ENCODE data around the gene RDX.
"Not testable (repeated sequence)": the region's sequence is repeated elsewhere in the genome, so short reads cannot be mapped to it uniquely, and the experiment has no call there.

Gene RDX

GRCh38 chr11:110261195-110262071, 35.0 kb downstream of the RDX start:
- no peak for ATAC-seq
- no peaks in the 10 kb centered on the region for H3K9me3 Mint-ChIP-seq

DNA sequence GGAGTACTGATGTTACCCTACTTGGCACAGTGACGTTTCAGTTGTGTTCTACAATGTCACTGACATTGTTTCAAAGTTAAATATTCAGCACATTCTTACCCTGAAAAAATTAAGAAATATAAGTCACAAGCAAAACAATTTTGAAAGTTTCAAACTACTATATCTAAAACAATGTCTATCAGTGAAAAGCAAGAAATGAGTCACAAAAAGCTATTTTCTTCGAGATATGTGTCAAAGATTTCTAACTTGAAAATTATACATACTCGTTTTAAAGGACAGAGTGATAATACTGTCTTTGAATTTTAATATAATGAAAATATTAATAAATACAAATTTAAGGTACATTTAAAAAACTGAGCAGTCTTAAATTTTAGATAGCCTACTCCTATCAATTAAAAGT, 42.9 kb downstream of the RDX start:
- H3K27me3 Mint-ChIP-seq, result no peaks in the 10 kb centered on the region
- no peak for ATAC-seq

More at GRCh38 chr11:110261195-110262071, 35.0 kb downstream of the RDX start:
- H3K36me3 Mint-ChIP-seq, result peaks cover 63% of the 10 kb centered on the region
- no peak overlapping the region for H3K27ac Mint-ChIP-seq
- no peak overlapping the region for H3K4me3 Mint-ChIP-seq
- no peaks in the 10 kb centered on the region for H3K4me1 Mint-ChIP-seq
- no peaks in the 10 kb centered on the region for H3K27me3 Mint-ChIP-seq

DNA sequence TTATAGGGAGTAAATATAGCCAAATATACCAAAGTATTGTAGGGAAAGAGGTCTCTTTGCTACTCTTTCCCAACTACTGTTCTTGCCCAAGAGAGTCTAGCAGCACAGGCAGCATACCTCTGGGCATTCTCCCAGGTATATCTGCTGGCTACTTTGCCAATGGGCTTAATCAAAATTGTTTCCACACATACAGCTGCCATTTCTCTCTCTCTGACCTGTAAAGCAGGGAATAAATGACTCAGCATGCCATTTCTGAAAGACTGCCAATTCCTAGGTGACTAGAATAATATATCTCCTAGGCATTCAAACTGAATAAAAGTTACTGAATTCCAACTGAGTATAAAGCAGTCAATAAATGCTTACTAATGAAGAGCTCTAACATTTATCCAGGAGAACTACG, 44.6 kb downstream of the RDX start:
- Mint-ChIP-seq H3K36me3 (peaks cover 23% of the 10 kb centered on the region), H3K27me3 (no peaks in the 10 kb centered on the region), H3K27ac (no peak overlapping the region), H3K4me1 (no peaks in the 10 kb centered on the region), H3K9me3 (no peaks in the 10 kb centered on the region), H3K4me3 (no peak overlapping the region)
- ATAC-seq, result no peak

More for the DNA sequence above, 42.9 kb downstream of the RDX start:
- peaks cover 23% of the 10 kb centered on the region for H3K36me3 Mint-ChIP-seq
- no peak overlapping the region for H3K4me3 Mint-ChIP-seq
- no peaks in the 10 kb centered on the region for H3K9me3 Mint-ChIP-seq
- no peak overlapping the region for H3K27ac Mint-ChIP-seq
- H3K4me1 Mint-ChIP-seq, result no peaks in the 10 kb centered on the region

GRCh38 chr11:110250168-110250567, 46.2 kb downstream of the RDX start:
- no peaks in the 10 kb centered on the region for H3K9me3 Mint-ChIP-seq
- no peak for ATAC-seq
- H3K4me3 Mint-ChIP-seq, result no peak overlapping the region
- no peaks in the 10 kb centered on the region for H3K27me3 Mint-ChIP-seq
- no peak overlapping the region for H3K27ac Mint-ChIP-seq
- peaks cover 23% of the 10 kb centered on the region for H3K36me3 Mint-ChIP-seq
- H3K4me1 Mint-ChIP-seq, result no peaks in the 10 kb centered on the region

GRCh38 chr11:110249766-110250165, 46.6 kb downstream of the RDX start:
- no peak overlapping the region for H3K27ac Mint-ChIP-seq
- no peak for ATAC-seq
- peaks cover 23% of the 10 kb centered on the region for H3K36me3 Mint-ChIP-seq
- no peaks in the 10 kb centered on the region for H3K27me3 Mint-ChIP-seq
- no peaks in the 10 kb centered on the region for H3K4me1 Mint-ChIP-seq
- H3K4me3 Mint-ChIP-seq, result no peak overlapping the region
- no peaks in the 10 kb centered on the region for H3K9me3 Mint-ChIP-seq

GRCh38 chr11:110249066-110249465, 47.3 kb downstream of the RDX start:
- no peaks in the 10 kb centered on the region for H3K4me1 Mint-ChIP-seq
- H3K27me3 Mint-ChIP-seq, result no peaks in the 10 kb centered on the region
- H3K4me3 Mint-ChIP-seq, result no peak overlapping the region
- ATAC-seq, result no peak
- peaks cover 24% of the 10 kb centered on the region for H3K36me3 Mint-ChIP-seq
- peaks cover 2% of the 10 kb centered on the region for H3K9me3 Mint-ChIP-seq
- no peak overlapping the region for H3K27ac Mint-ChIP-seq

DNA sequence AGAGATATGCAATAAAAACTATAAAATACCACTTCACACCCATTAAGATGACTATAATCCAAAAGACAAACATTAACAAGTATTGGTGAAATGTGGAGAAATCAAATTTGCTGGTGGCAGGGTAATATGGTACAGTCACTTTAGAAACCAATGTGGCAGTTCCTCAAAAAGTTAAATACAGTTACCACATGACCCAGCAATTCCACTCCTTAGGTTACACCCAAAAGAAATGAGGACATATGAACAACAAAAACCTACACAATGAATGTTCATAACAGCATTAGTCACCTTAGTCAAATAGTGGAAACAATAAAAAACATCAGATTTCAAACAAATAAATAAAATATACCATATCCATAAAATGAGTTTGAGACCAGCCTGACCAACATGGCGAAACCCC, 52.6 kb downstream of the RDX start:
- no peaks in the 10 kb centered on the region for H3K27me3 Mint-ChIP-seq
- no peak overlapping the region for H3K4me3 Mint-ChIP-seq
- ATAC-seq, result no peak
- H3K9me3 Mint-ChIP-seq, result peaks cover 2% of the 10 kb centered on the region
- H3K27ac Mint-ChIP-seq, result no peak overlapping the region
- H3K36me3 Mint-ChIP-seq, result peaks cover 35% of the 10 kb centered on the region
- H3K4me1 Mint-ChIP-seq, result no peaks in the 10 kb centered on the region

- no peaks in the 10 kb centered on the region for H3K4me1 Mint-ChIP-seq
- H3K4me3 Mint-ChIP-seq, result no peak overlapping the region
- no peak overlapping the region for H3K27ac Mint-ChIP-seq
- peaks cover 37% of the 10 kb centered on the region for H3K36me3 Mint-ChIP-seq
- H3K27me3 Mint-ChIP-seq, result no peaks in the 10 kb centered on the region
- ATAC-seq, result no peak
- H3K9me3 Mint-ChIP-seq, result peaks cover 2% of the 10 kb centered on the region
Measured at GRCh38 chr11:110242746-110243145, 53.7 kb downstream of the RDX start.

GRCh38 chr11:110242188-110242587, 54.2 kb downstream of the RDX start:
- H3K27me3 Mint-ChIP-seq, result no peaks in the 10 kb centered on the region
- no peak overlapping the region for H3K4me3 Mint-ChIP-seq
- H3K9me3 Mint-ChIP-seq, result peaks cover 2% of the 10 kb centered on the region
- H3K27ac Mint-ChIP-seq, result no peak overlapping the region
- peaks cover 39% of the 10 kb centered on the region for H3K36me3 Mint-ChIP-seq
- ATAC-seq, result no peak
- H3K4me1 Mint-ChIP-seq, result no peaks in the 10 kb centered on the region

DNA sequence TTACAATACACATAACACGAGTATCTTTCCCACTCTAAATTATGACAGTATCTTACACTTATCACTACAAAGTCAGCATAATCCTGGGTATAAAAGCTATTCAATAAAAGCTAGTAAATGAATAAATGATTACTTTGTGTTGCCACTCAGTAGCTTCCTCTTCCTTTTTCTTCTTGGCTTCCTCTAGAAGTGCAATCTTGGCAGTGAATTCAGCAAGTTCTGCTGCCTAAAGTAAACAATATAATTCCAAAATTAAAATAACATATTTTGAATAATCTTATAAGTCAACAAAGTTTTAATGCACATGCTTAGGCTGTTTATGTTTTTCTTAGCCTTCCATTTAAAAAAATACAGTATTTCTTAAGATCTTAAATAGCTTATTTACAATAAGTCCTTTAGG, 60.4 kb downstream of the RDX start:
- no peak for ATAC-seq
- peak overlapping the region; percentile 1 for H3K27ac Mint-ChIP-seq
- H3K27me3 Mint-ChIP-seq, result no peaks in the 10 kb centered on the region
- H3K4me1 Mint-ChIP-seq, result no peaks in the 10 kb centered on the region
- H3K36me3 Mint-ChIP-seq, result peaks cover 66% of the 10 kb centered on the region
- H3K9me3 Mint-ChIP-seq, result no peaks in the 10 kb centered on the region
- H3K4me3 Mint-ChIP-seq, result no peak overlapping the region

- Mint-ChIP-seq H3K36me3 (peaks cover 58% of the 10 kb centered on the region), H3K27ac (no peak overlapping the region), H3K27me3 (no peaks in the 10 kb centered on the region), H3K4me1 (no peaks in the 10 kb centered on the region), H3K9me3 (no peaks in the 10 kb centered on the region), H3K4me3 (no peak overlapping the region)
- ATAC-seq, result no peak
Measured at GRCh38 chr11:110230377-110230776, 66.0 kb downstream of the RDX start.

DNA sequence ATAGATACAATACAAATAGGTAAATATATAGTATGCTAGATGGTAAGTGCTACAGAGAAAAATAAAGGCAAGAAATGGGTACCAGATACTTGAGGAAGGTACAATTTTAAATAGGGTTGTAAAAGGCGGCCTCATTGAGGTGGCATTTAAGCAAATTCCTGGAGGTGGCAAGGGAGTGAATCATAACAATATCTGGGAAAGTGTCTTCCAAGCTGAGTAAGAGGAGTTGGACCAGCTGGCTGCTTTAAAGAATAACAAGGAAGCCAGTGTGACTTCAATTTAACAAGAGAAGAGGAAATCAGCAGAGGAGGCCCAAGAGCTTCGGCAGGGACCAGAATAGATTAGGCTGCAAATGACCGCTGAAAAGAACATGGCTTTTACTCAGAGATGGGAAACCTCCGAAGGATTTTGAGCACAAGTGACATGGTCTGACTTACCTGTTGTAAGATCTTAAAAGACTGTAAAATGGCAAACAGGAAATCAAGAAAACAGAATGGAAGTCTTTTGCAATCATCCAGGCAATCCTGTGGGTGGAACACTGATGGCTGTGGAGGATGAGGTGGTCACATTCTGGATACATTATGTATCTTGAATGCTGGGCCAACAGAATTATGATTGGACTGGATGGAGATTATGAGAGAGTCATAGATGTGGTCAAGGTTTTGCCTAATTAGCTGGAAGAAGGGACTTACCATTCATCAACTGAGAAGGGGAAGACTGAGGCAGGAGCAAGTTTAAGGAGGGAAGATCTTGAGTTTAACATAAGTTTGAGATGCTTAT, 77.2 kb downstream of the RDX start:
- Mint-ChIP-seq H3K36me3 (peaks cover 19% of the 10 kb centered on the region), H3K27me3 (no peaks in the 10 kb centered on the region), H3K4me3 (no peak overlapping the region), H3K27ac (no peak overlapping the region), H3K9me3 (no peaks in the 10 kb centered on the region), H3K4me1 (no peaks in the 10 kb centered on the region)
- ATAC-seq, result no peak

GRCh38 chr11:110217936-110218335, 78.5 kb downstream of the RDX start:
- ATAC-seq, result no peak
- no peak overlapping the region for H3K27ac Mint-ChIP-seq
- H3K9me3 Mint-ChIP-seq, result no peaks in the 10 kb centered on the region
- peaks cover 12% of the 10 kb centered on the region for H3K36me3 Mint-ChIP-seq
- H3K4me1 Mint-ChIP-seq, result no peaks in the 10 kb centered on the region
- H3K4me3 Mint-ChIP-seq, result no peak overlapping the region
- no peaks in the 10 kb centered on the region for H3K27me3 Mint-ChIP-seq

DNA sequence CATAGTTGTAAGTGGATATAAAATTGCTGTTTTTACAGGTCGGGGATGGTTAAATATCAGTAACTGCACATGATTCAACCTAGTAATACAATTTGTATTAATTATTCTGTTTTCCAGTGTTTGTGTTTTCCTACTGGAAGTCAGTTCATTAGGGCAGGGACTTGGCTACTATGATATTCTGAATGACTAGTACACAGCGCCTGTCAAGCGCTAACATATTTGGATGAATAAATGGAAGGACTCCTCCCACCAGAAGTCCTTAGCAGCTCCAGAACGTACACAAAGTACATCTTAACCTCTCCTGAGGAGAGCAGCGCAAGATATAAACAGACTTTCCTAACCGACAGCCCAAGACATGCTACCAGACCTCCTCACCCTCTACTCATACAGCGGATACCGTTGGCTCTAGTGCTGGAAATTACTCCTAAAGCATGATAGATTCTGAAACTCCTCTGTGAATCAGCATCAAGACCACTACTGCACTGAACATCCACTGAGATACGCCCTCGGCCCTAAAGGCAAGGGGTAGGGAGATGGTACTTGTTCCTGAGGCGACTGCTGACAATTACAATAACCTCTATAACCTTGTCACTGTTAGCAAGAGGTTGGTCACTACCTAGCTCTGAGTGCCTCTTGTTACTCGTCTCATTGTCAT, 79.1 kb downstream of the RDX start:
- Mint-ChIP-seq H3K27me3 (no peaks in the 10 kb centered on the region), H3K4me1 (no peaks in the 10 kb centered on the region), H3K9me3 (no peaks in the 10 kb centered on the region), H3K36me3 (peaks cover 12% of the 10 kb centered on the region), H3K27ac (no peak overlapping the region), H3K4me3 (no peak overlapping the region)
- no peak for ATAC-seq

DNA sequence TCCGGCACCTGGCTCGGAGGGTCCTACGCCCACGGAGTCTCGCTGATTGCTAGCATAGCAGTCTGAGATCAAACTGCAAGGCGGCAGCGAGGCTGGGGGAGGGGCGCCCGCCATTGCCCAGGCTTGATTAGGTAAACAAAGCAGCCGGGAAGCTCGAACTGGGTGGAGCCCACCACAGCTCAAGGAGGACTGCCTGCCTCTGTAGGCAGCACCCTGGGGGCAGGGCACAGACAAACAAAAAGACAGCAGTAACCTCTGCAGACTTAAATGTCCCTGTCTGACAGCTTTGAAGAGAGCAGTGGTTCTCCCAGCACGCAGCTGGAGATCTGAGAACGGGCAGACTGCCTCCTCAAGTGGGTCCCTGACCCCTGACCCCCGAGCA, 87.1 kb downstream of the RDX start:
- H3K36me3 Mint-ChIP-seq, H3K27me3 Mint-ChIP-seq, H3K4me1 Mint-ChIP-seq, H3K27ac Mint-ChIP-seq, ATAC-seq, H3K9me3 Mint-ChIP-seq: not testable (repeated sequence)
- H3K4me3 Mint-ChIP-seq, result peak overlapping the region; percentile 76
